Lower lobe of right lung (tissue), 2 donors: ENCODE measurements around the gene ST7. TPM values are rescaled to one million over a fixed set of nuclear protein-coding genes. Genes with fewer than 3 reads are reported as not detected.

Experiments
- ATAC-seq, 2 donors: fragments of 200-7000 bp; cut with Tn5 transposase; one replicate each; pipeline ENCODE4 v1.9.1; 2020 to 2022; ENCODE audit warnings: mild to moderate bottlenecking in 2 of 2, moderate library complexity in 2 of 2
- DNase-seq: peaks from one replicate; pipeline ENCODE4 v3.0.0-alpha.2; 2020
- H3K27ac ChIP-seq: fragments of 200-600 bp; one replicate; pipeline ENCODE4 v1.8.0; 2022
- H3K27me3 ChIP-seq: fragments of 200-600 bp; one replicate; pipeline ENCODE4 v1.8.0; 2022; ENCODE audit warnings: low read depth
- H3K36me3 ChIP-seq: fragments of 200-600 bp; one replicate; pipeline ENCODE4 v1.8.0; 2022; ENCODE audit warnings: mild to moderate bottlenecking
- H3K4me1 ChIP-seq: fragments of 200-600 bp; one replicate; pipeline ENCODE4 v1.8.0; 2022
- H3K4me3 ChIP-seq: fragments of 200-600 bp; one replicate; pipeline ENCODE4 v1.8.0; 2022; ENCODE audit warnings: mild to moderate bottlenecking
- H3K9me3 ChIP-seq: fragments of 200-600 bp; one replicate; pipeline ENCODE4 v1.8.0; 2022
- CTCF ChIP-seq: fragments of 200-600 bp; IDR thresholded peaks from one replicate; pipeline ENCODE4 v1.8.0; 2022; ENCODE audit warnings: antibody characterized with exemption, mild to moderate bottlenecking
- intact Hi-C: fragments of 100-400 bp; cut with DNase I; formaldehyde crosslinking; loops from one replicate; pipeline ENCODE4 v1.11.0; 2022
- total RNA-seq: library from RNA; stranded (reverse); fragmentation: NEBNext Ultra II Directional; extraction: Animal tissue kit (Norgen Biotek cat#: 25700); gene quantifications from one replicate; pipeline ENCODE4 v1.2.1, GENCODE V29; 2021
- donor health status: DM: no; HTN: yes; CAD: no; lungs with severe emphysema.

Gene ST7
- total RNA-seq, 1 donor from 2014 or later: 51.1 TPM

- DNase-seq (no peak), ATAC-seq (no peak)
- no peaks in the 10 kb centered on the region for H3K4me1 ChIP-seq
- H3K4me3 ChIP-seq: no peak overlapping the region
- no peak for TF ChIP-seq CTCF
- intact Hi-C loops: no loop called here
- H3K27ac ChIP-seq: no peak overlapping the region
- no peaks in the 10 kb centered on the region for H3K9me3 ChIP-seq
- H3K36me3 ChIP-seq: no peaks in the 10 kb centered on the region
- no peaks in the 10 kb centered on the region for H3K27me3 ChIP-seq
These were observed 318.3 kb downstream of the ST7 start for GRCh38 chr7:117271566-117271965.

- H3K4me1 ChIP-seq: no peaks in the 10 kb centered on the region
- H3K36me3 ChIP-seq: no peaks in the 10 kb centered on the region
- H3K9me3 ChIP-seq: no peaks in the 10 kb centered on the region
- no peak overlapping the region for H3K27ac ChIP-seq
- H3K27me3 ChIP-seq: no peaks in the 10 kb centered on the region
- TF ChIP-seq CTCF: no peak
- no peak for DNase-seq
- no peak for ATAC-seq
- intact Hi-C loops: no loop called here
- H3K4me3 ChIP-seq: no peak overlapping the region
These were observed 318.9 kb downstream of the ST7 start for GRCh38 chr7:117272017-117272759.

GRCh38 chr7:117273325-117273724, 320.0 kb downstream of the ST7 start:
- intact Hi-C loops: no loop called here
- no peak for TF ChIP-seq CTCF
- no peaks in the 10 kb centered on the region for H3K27me3 ChIP-seq
- H3K4me1 ChIP-seq: no peaks in the 10 kb centered on the region
- DNase-seq: no peak
- no peak for ATAC-seq
- H3K4me3 ChIP-seq: no peak overlapping the region
- no peaks in the 10 kb centered on the region for H3K9me3 ChIP-seq
- H3K27ac ChIP-seq: no peak overlapping the region
- no peaks in the 10 kb centered on the region for H3K36me3 ChIP-seq

GRCh38 chr7:117273814-117274225, 320.5 kb downstream of the ST7 start:
- no peak overlapping the region for H3K27ac ChIP-seq
- no peak for TF ChIP-seq CTCF
- ATAC-seq: no peak
- DNase-seq: no peak
- intact Hi-C loops: no loop called here
- no peaks in the 10 kb centered on the region for H3K27me3 ChIP-seq
- H3K4me1 ChIP-seq: no peaks in the 10 kb centered on the region
- no peaks in the 10 kb centered on the region for H3K9me3 ChIP-seq
- H3K36me3 ChIP-seq: no peaks in the 10 kb centered on the region
- H3K4me3 ChIP-seq: no peak overlapping the region

GRCh38 chr7:117274951-117275350, 321.6 kb downstream of the ST7 start:
- intact Hi-C loops: no loop called here
- Histone ChIP-seq H3K27ac (no peak overlapping the region), H3K27me3 (no peaks in the 10 kb centered on the region), H3K36me3 (no peaks in the 10 kb centered on the region), H3K9me3 (no peaks in the 10 kb centered on the region), H3K4me1 (peaks cover 3% of the 10 kb centered on the region), H3K4me3 (no peak overlapping the region)
- ATAC-seq (no peak), DNase-seq (no peak)
- no peak for TF ChIP-seq CTCF
